ENCODE results near the gene ANXA6.
"Not testable (repeated sequence)": the region's sequence is repeated elsewhere in the genome, so short reads cannot be mapped to it uniquely, and the experiment has no call there.

The ANXA6 gene

GRCh38 chr5:151186538-151186937 lies 29.0 kb upstream of the ANXA6 start:
- peak overlapping the region; percentile 4 for H3K27ac Mint-ChIP-seq
- H3K27me3 Mint-ChIP-seq: no peaks in the 10 kb centered on the region
- peaks cover 32% of the 10 kb centered on the region for H3K4me1 Mint-ChIP-seq
- ATAC-seq (ENCODE audit: low read depth): no peak
- H3K36me3 Mint-ChIP-seq: peaks cover 54% of the 10 kb centered on the region
- H3K4me3 Mint-ChIP-seq: no peak overlapping the region
- peaks cover 11% of the 10 kb centered on the region for H3K9me3 Mint-ChIP-seq
- DNase-seq (ENCODE audit: low spot score in 2 of 2): no peak

GRCh38 chr5:151186052-151186451 lies 28.5 kb upstream of the ANXA6 start:
- DNase-seq (ENCODE audit: low spot score in 2 of 2): no peak
- no peak for ATAC-seq (ENCODE audit: low read depth)
- Mint-ChIP-seq H3K9me3 (peaks cover 9% of the 10 kb centered on the region), H3K27ac (peak overlapping the region; percentile 58), H3K4me1 (peaks cover 28% of the 10 kb centered on the region), H3K36me3 (peaks cover 52% of the 10 kb centered on the region), H3K4me3 (no peak overlapping the region), H3K27me3 (no peaks in the 10 kb centered on the region)

- Mint-ChIP-seq H3K27ac (no peak overlapping the region), H3K36me3 (peaks cover 45% of the 10 kb centered on the region), H3K4me1 (peaks cover 19% of the 10 kb centered on the region), H3K9me3 (peaks cover 7% of the 10 kb centered on the region), H3K4me3 (no peak overlapping the region), H3K27me3 (no peaks in the 10 kb centered on the region)
- no peak for ATAC-seq (ENCODE audit: low read depth)
- DNase-seq (ENCODE audit: low spot score in 2 of 2): no peak
Observed at GRCh38 chr5:151184316-151185042, 26.9 kb upstream of the ANXA6 start.

DNA sequence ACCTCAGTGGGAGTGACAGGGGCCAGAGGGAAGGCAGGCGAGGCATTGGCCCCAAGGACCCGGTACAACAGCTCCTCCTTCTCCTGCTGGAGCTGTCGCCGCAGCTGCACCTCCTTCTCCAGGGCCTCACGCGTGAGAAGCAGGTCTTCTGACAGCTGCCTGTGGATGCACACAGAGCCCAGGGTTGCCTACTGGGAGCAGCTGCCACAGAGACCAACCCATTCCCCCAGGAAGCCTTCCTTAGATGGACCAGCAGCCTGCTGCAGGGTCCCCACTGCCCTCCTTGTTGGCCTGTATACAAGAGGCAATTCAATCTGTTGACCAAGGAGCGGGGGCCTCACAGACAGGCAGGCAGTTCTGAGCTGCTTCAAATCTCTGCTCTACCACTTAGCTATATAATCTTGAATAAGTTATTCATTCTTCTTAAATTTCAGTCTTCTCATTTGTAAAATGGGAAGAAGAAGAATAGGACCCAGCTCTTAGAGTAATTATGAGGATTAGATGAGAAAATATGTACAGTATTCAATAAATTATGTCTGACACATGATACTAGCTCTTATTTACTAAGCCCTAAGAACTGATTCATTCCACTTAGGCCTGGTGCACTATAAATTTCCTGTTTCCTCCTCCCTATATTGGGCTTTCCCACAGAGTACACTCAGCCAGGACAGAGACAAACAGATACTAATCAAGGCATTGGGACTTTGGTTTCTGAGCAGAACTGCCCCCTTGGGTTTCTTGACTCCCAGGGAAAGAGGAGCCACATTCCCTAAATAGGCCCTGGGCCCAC lies 26.1 kb upstream of the ANXA6 start:
- ATAC-seq (ENCODE audit: low read depth) (no peak), DNase-seq (ENCODE audit: low spot score in 2 of 2) (no peak)
- no peaks in the 10 kb centered on the region for H3K9me3 Mint-ChIP-seq
- no peaks in the 10 kb centered on the region for H3K27me3 Mint-ChIP-seq
- no peak overlapping the region for H3K4me3 Mint-ChIP-seq
- peaks cover 42% of the 10 kb centered on the region for H3K36me3 Mint-ChIP-seq
- peaks cover 22% of the 10 kb centered on the region for H3K4me1 Mint-ChIP-seq
- H3K27ac Mint-ChIP-seq: no peak overlapping the region

GRCh38 chr5:151182976-151183375 lies 25.4 kb upstream of the ANXA6 start:
- Mint-ChIP-seq H3K27ac (no peak overlapping the region), H3K9me3 (no peaks in the 10 kb centered on the region), H3K27me3 (no peaks in the 10 kb centered on the region), H3K4me3 (no peak overlapping the region), H3K4me1 (peaks cover 29% of the 10 kb centered on the region), H3K36me3 (peaks cover 44% of the 10 kb centered on the region)
- ATAC-seq (ENCODE audit: low read depth): no peak
- DNase-seq (ENCODE audit: low spot score in 2 of 2): no peak

DNA sequence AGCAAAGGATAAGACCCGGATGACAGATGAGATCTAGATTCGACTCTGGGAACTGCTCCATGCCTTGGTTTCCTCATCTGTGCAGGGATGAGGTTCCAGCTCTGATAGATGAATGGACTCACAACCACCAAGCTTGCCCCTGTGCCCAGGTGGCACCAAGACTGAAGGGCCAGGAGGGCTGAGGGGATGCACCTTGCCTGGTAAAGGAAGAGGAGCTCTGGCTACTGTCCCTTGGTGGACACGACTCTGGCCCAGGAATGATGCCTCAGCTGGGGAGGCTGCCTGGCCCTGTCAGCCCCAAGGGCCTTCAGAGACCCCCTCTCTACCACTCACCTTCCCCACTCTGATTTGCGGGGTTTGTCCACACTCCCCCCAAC lies 24.9 kb upstream of the ANXA6 start:
- H3K4me1 Mint-ChIP-seq: peaks cover 32% of the 10 kb centered on the region
- H3K4me3 Mint-ChIP-seq: no peak overlapping the region
- H3K27me3 Mint-ChIP-seq: no peaks in the 10 kb centered on the region
- H3K36me3 Mint-ChIP-seq: peaks cover 42% of the 10 kb centered on the region
- H3K27ac Mint-ChIP-seq: peak overlapping the region; percentile 21
- ATAC-seq (ENCODE audit: low read depth) (no peak), DNase-seq (ENCODE audit: low spot score in 2 of 2) (no peak)
- no peaks in the 10 kb centered on the region for H3K9me3 Mint-ChIP-seq

- peak overlapping the region; percentile 21 for H3K27ac Mint-ChIP-seq
- H3K4me3 Mint-ChIP-seq: no peak overlapping the region
- no peaks in the 10 kb centered on the region for H3K27me3 Mint-ChIP-seq
- DNase-seq (ENCODE audit: low spot score in 2 of 2) (no peak), ATAC-seq (ENCODE audit: low read depth) (no peak)
- no peaks in the 10 kb centered on the region for H3K9me3 Mint-ChIP-seq
- peaks cover 32% of the 10 kb centered on the region for H3K4me1 Mint-ChIP-seq
- H3K36me3 Mint-ChIP-seq: peaks cover 40% of the 10 kb centered on the region
Observed at GRCh38 chr5:151181818-151182523, 24.4 kb upstream of the ANXA6 start.

GRCh38 chr5:151180291-151180690 lies 22.7 kb upstream of the ANXA6 start:
- H3K27ac Mint-ChIP-seq: no peak overlapping the region
- H3K4me3 Mint-ChIP-seq: no peak overlapping the region
- peaks cover 27% of the 10 kb centered on the region for H3K36me3 Mint-ChIP-seq
- no peaks in the 10 kb centered on the region for H3K27me3 Mint-ChIP-seq
- H3K4me1 Mint-ChIP-seq: peaks cover 23% of the 10 kb centered on the region
- no peak for ATAC-seq (ENCODE audit: low read depth)
- no peaks in the 10 kb centered on the region for H3K9me3 Mint-ChIP-seq
- no peak for DNase-seq (ENCODE audit: low spot score in 2 of 2)

- no peak for DNase-seq (ENCODE audit: low spot score in 2 of 2)
- Mint-ChIP-seq H3K4me1 (peaks cover 23% of the 10 kb centered on the region), H3K36me3 (peaks cover 28% of the 10 kb centered on the region), H3K27ac (no peak overlapping the region), H3K4me3 (no peak overlapping the region), H3K27me3 (no peaks in the 10 kb centered on the region), H3K9me3 (no peaks in the 10 kb centered on the region)
- no peak for ATAC-seq (ENCODE audit: low read depth)
Observed at GRCh38 chr5:151179489-151179840, 21.9 kb upstream of the ANXA6 start.

DNA sequence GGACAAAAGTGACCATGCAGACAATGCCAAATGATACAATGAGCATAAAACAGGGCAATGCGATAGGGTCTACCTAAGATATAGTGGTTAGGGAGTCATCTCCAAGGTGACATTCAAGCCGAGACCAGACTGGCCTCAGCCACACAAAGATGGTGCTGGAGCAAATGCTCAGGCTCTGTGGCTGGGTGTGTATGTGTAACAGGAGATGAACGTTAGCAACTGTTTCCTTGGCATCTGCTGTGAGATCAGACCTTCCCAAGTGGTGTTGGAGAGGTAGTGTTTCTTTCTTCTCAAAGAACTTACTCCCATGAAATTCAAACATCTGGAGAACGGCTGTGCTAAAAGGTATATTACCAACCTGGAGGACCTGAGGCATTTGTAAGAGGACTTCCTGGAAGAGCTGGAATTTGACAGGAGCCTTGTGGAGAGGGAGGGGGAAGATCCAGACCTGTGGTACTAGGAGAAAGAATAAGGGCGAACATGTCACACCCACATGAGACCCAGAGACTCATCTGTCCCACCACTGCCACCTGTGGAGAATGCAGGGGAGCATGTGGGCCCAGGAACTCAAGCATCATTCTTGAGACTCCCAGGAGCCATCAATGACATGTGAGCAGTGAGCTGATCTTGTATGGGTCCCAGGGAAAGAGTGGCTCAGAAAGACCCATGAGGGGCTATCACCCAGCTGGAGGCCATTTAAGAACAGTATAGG lies 21.4 kb upstream of the ANXA6 start:
- peak overlapping the region; percentile 48 for H3K27ac Mint-ChIP-seq
- DNase-seq (ENCODE audit: low spot score in 2 of 2): no peak

DNA sequence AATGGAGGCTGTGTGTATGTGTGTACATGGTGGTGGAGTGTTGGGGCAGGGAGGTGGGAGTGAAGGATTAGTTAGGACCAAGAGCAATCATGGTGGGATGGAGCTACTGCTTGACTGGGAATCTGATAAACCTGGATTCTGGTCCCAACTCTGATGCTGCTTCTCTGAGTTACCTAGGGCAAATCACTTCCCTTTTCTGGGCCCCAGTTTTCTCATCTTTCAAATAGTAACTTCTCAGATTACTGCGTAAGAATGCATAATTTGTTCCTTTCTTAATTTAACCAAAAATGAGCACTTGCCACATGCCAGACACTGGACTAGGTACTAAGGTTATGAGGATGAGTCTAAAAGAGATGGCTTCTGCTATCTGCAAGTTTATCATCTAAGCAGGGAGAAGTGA lies 20.8 kb upstream of the ANXA6 start:
- peaks cover 31% of the 10 kb centered on the region for H3K36me3 Mint-ChIP-seq
- DNase-seq (ENCODE audit: low spot score in 2 of 2) (no peak), ATAC-seq (ENCODE audit: low read depth) (no peak)
- peak overlapping the region; percentile 48 for H3K27ac Mint-ChIP-seq
- H3K9me3 Mint-ChIP-seq: no peaks in the 10 kb centered on the region
- no peak overlapping the region for H3K4me3 Mint-ChIP-seq
- peaks cover 26% of the 10 kb centered on the region for H3K4me1 Mint-ChIP-seq
- H3K27me3 Mint-ChIP-seq: no peaks in the 10 kb centered on the region

More for the DNA sequence above, 21.4 kb upstream of the ANXA6 start:
- Mint-ChIP-seq H3K4me3 (no peak overlapping the region), H3K4me1 (peaks cover 25% of the 10 kb centered on the region), H3K9me3 (no peaks in the 10 kb centered on the region), H3K36me3 (peaks cover 31% of the 10 kb centered on the region), H3K27me3 (no peaks in the 10 kb centered on the region)
- no peak for ATAC-seq (ENCODE audit: low read depth)

DNA sequence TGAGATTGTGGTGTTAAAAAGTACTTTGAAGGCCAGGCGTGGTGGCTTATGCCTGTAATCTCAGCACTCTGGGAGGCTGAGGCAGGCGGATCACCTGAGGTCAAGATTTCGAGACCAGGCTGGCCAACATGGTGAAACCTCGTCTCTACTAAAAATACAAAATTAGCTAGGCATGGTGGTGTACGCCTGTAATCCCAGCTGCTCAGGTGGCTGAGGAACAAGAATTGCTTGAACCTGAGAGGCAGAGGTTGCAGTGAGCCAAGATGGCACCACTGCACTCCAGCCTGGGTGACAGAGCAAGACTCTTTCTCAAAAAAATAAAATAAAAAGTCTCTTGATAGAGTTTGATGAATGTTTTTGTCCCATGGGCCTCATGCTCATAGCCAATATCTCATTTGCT lies 18.7 kb upstream of the ANXA6 start:
- H3K4me3 Mint-ChIP-seq; ATAC-seq (ENCODE audit: low read depth); H3K27ac Mint-ChIP-seq; DNase-seq (ENCODE audit: low spot score in 2 of 2); H3K27me3 Mint-ChIP-seq; H3K9me3 Mint-ChIP-seq: not testable (repeated sequence)
- Mint-ChIP-seq H3K36me3 (peaks cover 19% of the 10 kb centered on the region), H3K4me1 (peaks cover 23% of the 10 kb centered on the region)

- H3K27ac Mint-ChIP-seq: no peak overlapping the region
- no peak overlapping the region for H3K4me3 Mint-ChIP-seq
- H3K36me3 Mint-ChIP-seq: peaks cover 17% of the 10 kb centered on the region
- DNase-seq (ENCODE audit: low spot score in 2 of 2) (no peak), ATAC-seq (ENCODE audit: low read depth) (no peak)
- H3K9me3 Mint-ChIP-seq: no peaks in the 10 kb centered on the region
- no peaks in the 10 kb centered on the region for H3K27me3 Mint-ChIP-seq
- peaks cover 27% of the 10 kb centered on the region for H3K4me1 Mint-ChIP-seq
Observed at GRCh38 chr5:151174612-151175101, 17.1 kb upstream of the ANXA6 start.
